ENCODE results near the gene SMIM27. TPM values are rescaled to one million over a fixed set of nuclear protein-coding genes. Genes with fewer than 3 reads are reported as not detected.
"Not testable (repeated sequence)": the region's sequence is repeated elsewhere in the genome, so short reads cannot be mapped to it uniquely, and the experiment has no call there.

The SMIM27 gene
- total RNA-seq, 1 experiment from 2014 or later, result 6.5 TPM

DNA sequence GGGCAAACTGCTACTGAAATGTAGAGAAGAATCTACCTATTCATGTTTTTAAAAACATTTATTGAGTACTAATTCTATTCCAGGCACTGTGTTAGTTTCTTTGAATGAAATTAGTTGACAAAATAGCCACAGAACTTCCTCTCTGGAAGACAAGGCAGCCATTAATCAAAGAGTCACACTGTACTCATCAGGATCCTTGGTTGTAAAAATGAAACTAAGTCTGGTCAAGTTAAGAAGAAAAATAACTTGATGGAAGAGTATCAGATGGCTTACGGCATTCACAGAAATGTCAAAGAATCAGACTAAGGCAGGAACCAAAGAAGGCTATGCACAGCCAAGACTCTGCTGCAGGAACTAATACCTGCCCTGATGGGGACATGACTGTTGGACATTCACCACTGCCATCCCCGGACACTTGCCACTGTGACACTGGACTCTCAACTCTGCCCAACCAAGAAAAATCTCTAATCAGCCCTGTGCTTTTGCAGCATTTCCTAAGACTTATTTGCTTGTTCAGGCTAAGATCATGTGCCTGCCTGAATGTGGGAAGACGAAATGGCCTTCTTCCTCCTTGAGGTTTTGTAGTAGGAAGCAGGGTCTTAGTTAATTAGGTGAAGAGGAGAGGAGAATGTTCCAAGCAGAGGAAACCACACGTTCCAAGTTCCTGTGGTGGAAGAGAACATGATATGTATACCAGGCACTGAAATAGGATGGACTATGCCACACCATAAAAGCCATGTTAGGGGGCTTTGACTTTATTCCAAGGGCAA, 44.2 kb downstream of the SMIM27 start:
- no peaks in the 10 kb centered on the region for H3K36me3 ChIP-seq (ENCODE audit: insufficient read depth, low read length, poor library complexity, severe bottlenecking)

DNA sequence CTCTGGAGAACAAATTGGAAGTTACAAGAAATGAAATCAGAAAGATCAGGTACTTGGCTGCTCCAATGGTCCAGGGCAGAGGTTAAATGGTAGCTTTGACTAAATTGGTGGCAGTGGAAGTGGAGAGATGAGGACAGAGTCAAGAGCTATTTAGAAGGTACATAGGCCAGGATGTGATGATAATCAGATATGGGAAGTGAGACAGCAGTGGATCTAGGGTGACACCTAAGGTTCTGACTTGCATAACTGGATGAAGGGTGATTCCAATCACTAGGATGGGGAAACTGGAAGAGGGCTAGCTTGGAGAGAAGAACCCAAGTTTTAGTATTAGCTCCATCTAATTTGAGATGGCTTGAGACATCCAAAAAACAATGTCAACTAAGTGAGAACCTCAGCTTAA, 44.8 kb downstream of the SMIM27 start:
- TF ChIP-seq, protein P1, sequence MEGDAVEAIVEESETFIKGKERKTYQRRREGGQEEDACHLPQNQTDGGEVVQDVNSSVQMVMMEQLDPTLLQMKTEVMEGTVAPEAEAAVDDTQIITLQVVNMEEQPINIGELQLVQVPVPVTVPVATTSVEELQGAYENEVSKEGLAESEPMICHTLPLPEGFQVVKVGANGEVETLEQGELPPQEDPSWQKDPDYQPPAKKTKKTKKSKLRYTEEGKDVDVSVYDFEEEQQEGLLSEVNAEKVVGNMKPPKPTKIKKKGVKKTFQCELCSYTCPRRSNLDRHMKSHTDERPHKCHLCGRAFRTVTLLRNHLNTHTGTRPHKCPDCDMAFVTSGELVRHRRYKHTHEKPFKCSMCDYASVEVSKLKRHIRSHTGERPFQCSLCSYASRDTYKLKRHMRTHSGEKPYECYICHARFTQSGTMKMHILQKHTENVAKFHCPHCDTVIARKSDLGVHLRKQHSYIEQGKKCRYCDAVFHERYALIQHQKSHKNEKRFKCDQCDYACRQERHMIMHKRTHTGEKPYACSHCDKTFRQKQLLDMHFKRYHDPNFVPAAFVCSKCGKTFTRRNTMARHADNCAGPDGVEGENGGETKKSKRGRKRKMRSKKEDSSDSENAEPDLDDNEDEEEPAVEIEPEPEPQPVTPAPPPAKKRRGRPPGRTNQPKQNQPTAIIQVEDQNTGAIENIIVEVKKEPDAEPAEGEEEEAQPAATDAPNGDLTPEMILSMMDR (conservative IDR thresholded peaks at IDR 0.05; ENCODE audit: low read depth, low read length), result no peak
- no peak for TF ChIP-seq EZH2 (IDR thresholded peaks at IDR 0.05; ENCODE audit: borderline replicate concordance, low read depth, low read length, poor library complexity, severe bottlenecking)
- DNase-seq (ENCODE audit: low spot score), result no peak
- ChIA-PET CTCF (no interaction called here), POLR2A (ENCODE audit: low non-redundant PET) (no interaction called here)
- Histone ChIP-seq H3K27me3 (replicated peaks; ENCODE audit: insufficient read depth, low read depth, low read length, poor library complexity) (peaks cover 7% of the 10 kb centered on the region), H3K27ac (ENCODE audit: low read depth, low read length, poor library complexity, severe bottlenecking) (no peak overlapping the region), H3K4me3 (ENCODE audit: low read depth, low read length, poor library complexity, severe bottlenecking) (no peak overlapping the region), H3K36me3 (ENCODE audit: insufficient read depth, low read length, poor library complexity, severe bottlenecking) (no peaks in the 10 kb centered on the region), H3K9me3 (ENCODE audit: low read depth, low read length, poor library complexity, severe bottlenecking) (no peaks in the 10 kb centered on the region), H3K4me1 (ENCODE audit: insufficient read depth, low read length, poor library complexity, severe bottlenecking) (no peaks in the 10 kb centered on the region)
- no TSS peak for BruUV-seq (replicated peaks)
- intact Hi-C loops (cut with micrococcal nuclease; ENCODE audit: unreplicated experiment), result no loop called here

More for the DNA sequence above, 44.2 kb downstream of the SMIM27 start:
- TF ChIP-seq, protein P1 (conservative IDR thresholded peaks at IDR 0.05; ENCODE audit: low read depth, low read length), result no peak
- TF ChIP-seq EZH2 (IDR thresholded peaks at IDR 0.05; ENCODE audit: borderline replicate concordance, low read depth, low read length, poor library complexity, severe bottlenecking), result no peak
- H3K27me3 ChIP-seq (replicated peaks; ENCODE audit: insufficient read depth, low read depth, low read length, poor library complexity), result peaks cover 7% of the 10 kb centered on the region
- no peaks in the 10 kb centered on the region for H3K9me3 ChIP-seq (ENCODE audit: low read depth, low read length, poor library complexity, severe bottlenecking)
- BruUV-seq (replicated peaks), result no TSS peak
- no peaks in the 10 kb centered on the region for H3K4me1 ChIP-seq (ENCODE audit: insufficient read depth, low read length, poor library complexity, severe bottlenecking)
- H3K27ac ChIP-seq (ENCODE audit: low read depth, low read length, poor library complexity, severe bottlenecking), result no peak overlapping the region
- DNase-seq (ENCODE audit: low spot score), result no peak
- POLR2A ChIA-PET (ENCODE audit: low non-redundant PET), result no interaction called here
- intact Hi-C loops (cut with micrococcal nuclease; ENCODE audit: unreplicated experiment), result no loop called here
- CTCF ChIA-PET, result no interaction called here
- no peak overlapping the region for H3K4me3 ChIP-seq (ENCODE audit: low read depth, low read length, poor library complexity, severe bottlenecking)

DNA sequence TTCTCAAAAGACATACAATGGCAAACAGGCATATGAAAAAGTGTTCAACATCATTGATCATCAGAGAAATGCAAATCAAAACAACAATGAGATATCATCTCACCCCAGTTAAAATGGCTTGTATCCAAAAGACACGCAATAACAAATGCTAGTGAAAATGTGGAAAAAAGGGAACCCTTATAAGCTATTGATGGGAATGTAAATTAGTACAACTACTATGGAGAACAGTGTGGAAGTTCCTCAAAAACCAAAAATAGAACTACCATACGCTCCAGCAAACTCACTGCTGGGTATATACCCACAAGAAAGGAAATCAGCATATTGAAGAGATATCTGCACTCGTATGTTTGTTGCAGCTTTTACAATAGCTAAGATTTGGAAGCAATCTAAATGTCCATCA, 46.9 kb downstream of the SMIM27 start:
- H3K4me1 ChIP-seq (ENCODE audit: insufficient read depth, low read length, poor library complexity, severe bottlenecking); intact Hi-C loops (cut with micrococcal nuclease; ENCODE audit: unreplicated experiment); H3K27ac ChIP-seq (ENCODE audit: low read depth, low read length, poor library complexity, severe bottlenecking); BruUV-seq (replicated peaks); H3K36me3 ChIP-seq (ENCODE audit: insufficient read depth, low read length, poor library complexity, severe bottlenecking); H3K27me3 ChIP-seq (replicated peaks; ENCODE audit: insufficient read depth, low read depth, low read length, poor library complexity); CTCF ChIA-PET; H3K9me3 ChIP-seq (ENCODE audit: low read depth, low read length, poor library complexity, severe bottlenecking); DNase-seq (ENCODE audit: low spot score); POLR2A ChIA-PET (ENCODE audit: low non-redundant PET); H3K4me3 ChIP-seq (ENCODE audit: low read depth, low read length, poor library complexity, severe bottlenecking): not testable (repeated sequence)

Other genes starting within 250 kb of the SMIM27 start
- 40.0 and 41.7 TPM in 2 replicates for gene ACO1, start 167.7 kb upstream of the SMIM27 start, total RNA-seq (2021)
- 5.9 and 7.4 TPM in 2 replicates for gene RIGI, start 26.1 kb upstream of the SMIM27 start, total RNA-seq (2021)
- 25.3 and 26.8 TPM in 2 replicates for gene TOPORS, start 259 bp downstream of the SMIM27 start, total RNA-seq (2021)
- 77.5 and 82.6 TPM in 2 replicates for gene NDUFB6, start 20.8 kb downstream of the SMIM27 start, total RNA-seq (2021)
- not detected in 2 replicates for gene TAF1L, start 83.3 kb downstream of the SMIM27 start, total RNA-seq (2021)
- gene TMEM215, start 231.2 kb downstream of the SMIM27 start, total RNA-seq (2021), result not detected in 2 replicates

Measured in A673 (cell line).